NK-92 (cell line): ENCODE measurements around the gene CNNM3.

Experiments
- DNase-seq: peaks from one replicate; lab custom pipeline; 2025; ENCODE audit not compliant: unreplicated experiment; lab: John Stamatoyannopoulos, UW

Gene CNNM3

GRCh38 chr2:96816836-96817702 is 1.0 kb downstream of the CNNM3 start:
- DNase-seq: no peak

- no peak for DNase-seq
Measured at GRCh38 chr2:96817882-96818281, 1.8 kb downstream of the CNNM3 start.

GRCh38 chr2:96819128-96819875 is 3.2 kb downstream of the CNNM3 start:
- no peak for DNase-seq

GRCh38 chr2:96819876-96820511 is 3.9 kb downstream of the CNNM3 start:
- DNase-seq: no peak

- DNase-seq: no peak
Measured at GRCh38 chr2:96821113-96821675, 5.1 kb downstream of the CNNM3 start.

- DNase-seq: no peak
Measured at GRCh38 chr2:96822786-96823185, 6.7 kb downstream of the CNNM3 start.

GRCh38 chr2:96823198-96823597 is 7.1 kb downstream of the CNNM3 start:
- DNase-seq: no peak

- DNase-seq: no peak
Measured at GRCh38 chr2:96824079-96824870, 8.2 kb downstream of the CNNM3 start.

- no peak for DNase-seq
Measured at GRCh38 chr2:96825057-96825456, 9.0 kb downstream of the CNNM3 start.

- DNase-seq: no peak
Measured at GRCh38 chr2:96826546-96827278, 10.6 kb downstream of the CNNM3 start.

- DNase-seq: no peak
Measured at GRCh38 chr2:96828436-96828835, 12.4 kb downstream of the CNNM3 start.

- no peak for DNase-seq
Measured at GRCh38 chr2:96828874-96829273, 12.8 kb downstream of the CNNM3 start.

- DNase-seq: no peak
Measured at GRCh38 chr2:96830044-96830562, 14.0 kb downstream of the CNNM3 start.

- DNase-seq: no peak
Measured at GRCh38 chr2:96831679-96832078, 15.6 kb downstream of the CNNM3 start.

- no peak for DNase-seq
Measured at GRCh38 chr2:96832408-96832753, 16.3 kb downstream of the CNNM3 start.

GRCh38 chr2:96832754-96833507 is 16.9 kb downstream of the CNNM3 start:
- DNase-seq: no peak

- DNase-seq: no peak
Measured at GRCh38 chr2:96835830-96836229, 19.8 kb downstream of the CNNM3 start.

GRCh38 chr2:96837575-96837974 is 21.5 kb downstream of the CNNM3 start:
- no peak for DNase-seq
